RPMI8226 (cell line): ENCODE measurements around the gene NLRP2B.
"Not testable (repeated sequence)": the region's sequence is repeated elsewhere in the genome, so short reads cannot be mapped to it uniquely, and the experiment has no call there.

ENCODE experiments used
- DNase-seq: peaks from one replicate; pipeline ENCODE4 v3.0.0-alpha.2; 2015

Gene NLRP2B

DNA sequence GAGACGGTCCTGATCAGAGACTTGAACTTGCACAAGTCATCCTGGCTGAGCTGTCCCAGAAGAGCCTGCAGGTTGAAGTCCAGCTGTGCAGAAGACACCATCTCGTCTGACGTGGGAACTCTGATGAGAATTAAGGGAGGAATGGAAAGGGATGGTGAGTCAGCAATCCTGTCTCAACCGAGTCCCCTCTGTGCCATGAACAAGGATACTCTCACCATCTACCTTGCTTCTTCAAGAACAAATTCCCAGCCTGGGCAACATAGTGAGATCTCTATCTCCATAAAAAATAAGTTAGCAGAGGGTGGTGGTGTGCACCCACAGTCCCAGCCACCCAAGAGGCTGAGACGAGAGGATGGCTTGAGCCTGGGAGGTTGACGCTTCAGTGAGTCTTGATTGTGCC, at the start of gene NLRP2B:
TSS of gene NLRP2B (minus strand) at position 101 of the 400 bp plus-strand sequence.
- no peak for DNase-seq

- not testable (repeated sequence) for DNase-seq
These were observed 45.9 kb upstream of the NLRP2B start for GRCh38 chrX:57725995-57726394.

DNA sequence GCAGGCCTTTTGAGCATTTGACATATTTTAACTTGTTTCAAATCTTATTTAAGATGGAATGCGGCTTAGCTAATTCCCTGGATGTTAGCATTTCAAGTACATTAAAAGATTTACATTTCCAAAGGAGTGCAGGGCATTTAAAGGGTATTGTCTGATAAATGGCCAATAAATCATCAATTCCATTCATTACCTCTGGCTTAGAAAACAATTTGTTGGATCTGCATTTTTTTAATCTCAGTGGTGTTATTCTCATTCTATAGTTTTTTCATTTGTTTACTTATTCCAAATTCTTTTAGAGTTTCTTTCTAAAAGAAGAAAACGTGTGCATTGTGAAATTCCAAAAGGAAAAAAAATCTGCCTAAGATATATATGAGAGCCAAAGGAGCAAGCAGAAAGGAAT, 1.3 kb upstream of the NLRP2B start:
- no peak for DNase-seq

GRCh38 chrX:57678686-57679428, 1.2 kb downstream of the NLRP2B start:
- DNase-seq, result no peak

DNA sequence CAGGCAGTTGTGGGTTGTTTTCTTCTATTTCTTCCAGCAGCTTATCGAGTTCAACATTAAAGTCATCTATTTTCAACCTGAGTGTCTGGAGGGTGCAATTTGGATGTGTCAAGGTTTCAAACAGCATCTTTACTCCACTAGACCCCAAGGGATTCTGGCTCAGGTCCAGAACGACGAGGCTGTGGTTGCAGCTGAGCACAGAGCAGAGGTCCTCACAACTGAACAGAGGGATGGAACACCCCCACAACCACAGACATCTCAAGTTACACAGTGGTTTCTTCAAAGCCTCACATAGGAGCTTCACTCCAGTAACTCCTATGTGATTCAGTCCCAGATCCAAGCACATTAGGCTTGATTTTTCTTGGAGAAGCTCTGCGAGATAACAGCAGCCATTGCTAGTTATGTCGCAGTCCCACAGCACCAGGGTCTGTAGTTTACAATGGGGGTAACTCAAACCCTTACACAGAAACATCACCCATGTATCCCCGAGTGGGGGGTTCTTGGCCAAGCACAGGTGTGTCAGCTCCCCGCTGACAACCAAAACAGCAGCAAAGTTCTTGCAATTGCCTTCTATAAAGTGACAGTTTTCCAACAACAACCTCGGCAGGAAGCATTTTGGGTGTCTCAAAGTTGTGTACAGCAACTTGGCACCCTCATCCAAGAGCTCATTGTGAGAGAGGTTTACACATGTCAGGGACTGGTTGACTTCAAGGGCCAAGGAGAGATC, 2.8 kb downstream of the NLRP2B start:
- no peak for DNase-seq

DNA sequence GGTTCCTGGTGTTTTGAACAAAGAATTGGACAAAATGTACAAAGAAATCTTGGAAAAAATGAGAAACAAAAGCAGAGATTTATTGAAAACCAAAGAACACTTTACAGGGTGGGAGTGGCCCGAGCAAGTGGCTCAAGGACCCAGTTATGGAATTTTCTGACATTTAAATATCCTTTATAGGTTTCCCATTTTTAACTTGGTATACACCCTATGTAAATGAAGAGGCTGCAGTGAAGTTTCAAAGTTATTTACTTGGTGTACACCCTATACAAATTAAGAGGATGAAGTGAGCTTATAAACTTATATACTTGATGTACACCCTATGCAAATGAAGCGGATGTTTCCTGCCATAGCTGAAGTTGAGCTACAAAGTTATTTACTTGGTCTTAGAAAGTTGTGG, 4.7 kb downstream of the NLRP2B start:
- DNase-seq, result no peak

- DNase-seq, result no peak
These were observed 5.2 kb downstream of the NLRP2B start for GRCh38 chrX:57674861-57675260.

DNA sequence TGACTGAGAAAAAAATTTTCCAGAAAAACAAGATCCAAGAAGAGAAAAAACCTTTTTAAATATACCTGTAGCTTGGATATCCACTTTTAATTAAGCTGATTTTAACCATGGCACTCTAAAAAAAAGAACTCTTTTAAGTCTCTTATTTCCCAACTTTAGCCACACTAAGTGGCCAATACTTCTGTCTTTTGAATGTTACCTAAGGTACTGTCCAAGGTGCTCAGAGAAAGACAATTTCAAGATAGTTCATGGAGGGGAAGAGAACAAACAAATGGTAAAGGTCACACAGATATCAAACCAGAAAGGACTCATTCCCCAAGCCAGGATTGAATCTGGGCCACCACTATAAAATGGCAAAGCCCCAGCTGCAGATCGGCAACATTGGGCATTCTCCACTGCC, 10.1 kb downstream of the NLRP2B start:
- DNase-seq, result no peak

DNA sequence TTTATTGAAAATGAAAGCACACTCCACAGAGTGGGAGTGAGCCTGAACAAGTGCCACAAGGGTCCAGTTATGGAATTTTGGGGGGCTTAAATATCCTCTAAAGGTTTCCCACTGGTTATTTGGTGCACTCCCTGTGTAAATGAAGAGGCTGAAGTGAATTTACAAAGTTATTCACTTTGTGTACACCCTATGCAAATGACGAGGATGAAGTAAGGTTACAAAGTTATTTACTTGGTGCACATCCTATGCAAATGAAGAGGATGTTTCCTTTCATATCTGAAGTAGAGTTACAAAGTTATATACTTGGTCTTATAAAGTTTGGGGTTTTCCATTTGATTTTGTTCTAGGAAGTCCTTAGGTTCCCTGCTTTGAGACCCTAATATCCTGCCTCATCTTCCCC, 13.1 kb downstream of the NLRP2B start:
- DNase-seq, result no peak

- DNase-seq, result no peak
These were observed 25.0 kb downstream of the NLRP2B start for GRCh38 chrX:57655065-57655464.

GRCh38 chrX:57652705-57653104, 27.4 kb downstream of the NLRP2B start:
- no peak for DNase-seq

DNA sequence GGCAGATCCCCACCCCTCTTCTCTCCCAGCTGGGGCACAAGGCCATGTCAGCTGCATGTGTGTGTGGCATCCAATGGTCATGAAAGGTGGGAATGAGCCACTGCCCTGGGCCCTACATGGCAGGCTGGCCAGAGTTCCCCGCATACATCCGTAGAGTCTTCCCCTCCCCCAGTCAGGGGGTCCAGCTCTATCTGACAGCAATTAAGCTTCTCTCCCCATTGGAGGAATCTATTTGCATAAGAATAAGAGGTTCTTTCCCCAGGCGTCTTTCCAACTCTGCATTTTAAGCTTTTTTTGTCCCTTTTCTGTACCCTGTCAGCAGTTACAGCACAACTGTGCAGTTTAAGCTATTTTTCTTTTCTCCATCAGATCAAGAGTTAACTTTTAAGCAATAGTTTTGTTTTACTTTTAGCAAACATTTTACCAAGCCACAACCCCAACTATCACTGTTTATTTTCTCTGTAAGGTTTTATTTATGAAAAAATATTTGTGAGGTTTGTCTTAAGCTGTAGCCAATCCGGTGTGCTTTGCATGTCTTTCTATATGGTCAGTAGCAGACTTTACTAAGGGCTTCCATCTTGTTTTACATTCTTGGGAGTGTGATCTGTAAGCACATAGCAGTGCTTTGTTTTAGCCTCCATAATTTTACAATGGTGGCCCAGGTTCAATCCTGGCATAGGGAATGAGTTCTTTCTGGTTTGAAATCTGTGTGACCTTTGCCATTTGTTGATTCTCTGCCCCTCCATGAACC, 28.7 kb downstream of the NLRP2B start:
- no peak for DNase-seq

DNA sequence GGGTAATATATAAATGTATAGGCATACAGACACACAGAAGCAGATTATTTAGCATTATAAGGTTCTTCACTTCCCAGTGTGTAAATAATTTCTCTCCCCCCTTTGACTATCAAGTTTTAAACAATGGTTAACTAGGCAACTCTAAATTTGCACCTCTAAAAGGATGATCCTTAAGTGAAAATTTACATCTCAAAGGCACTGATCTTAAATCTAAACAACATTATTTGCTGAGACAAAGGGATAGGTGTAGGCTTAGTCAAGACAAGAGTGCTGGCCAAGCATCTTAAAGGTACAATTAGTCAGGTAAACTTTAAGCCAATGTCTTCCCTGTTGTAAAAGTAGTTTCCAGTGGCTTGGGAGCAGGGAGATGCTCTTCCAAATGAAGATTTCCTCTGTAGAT, 33.0 kb downstream of the NLRP2B start:
- no peak for DNase-seq

DNA sequence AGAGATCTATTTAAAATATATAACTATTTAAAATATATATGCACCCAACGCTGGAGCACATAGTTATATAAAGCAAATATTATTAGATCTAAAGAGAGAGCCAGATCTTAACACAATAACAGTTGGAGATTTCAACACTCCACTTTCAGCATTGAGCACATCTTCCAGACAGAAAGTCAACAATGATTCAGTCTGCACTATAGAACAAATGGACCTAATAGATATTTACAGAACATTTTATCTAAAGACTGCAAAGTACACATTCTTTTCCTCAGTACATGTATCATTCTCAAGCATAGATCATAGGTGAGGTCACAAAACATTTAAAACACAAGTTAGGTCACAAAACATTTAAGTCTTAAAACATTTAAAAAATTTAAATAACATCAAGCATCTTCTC, 36.4 kb downstream of the NLRP2B start:
- no peak for DNase-seq

GRCh38 chrX:57641338-57641737, 38.7 kb downstream of the NLRP2B start:
- DNase-seq, result no peak

DNA sequence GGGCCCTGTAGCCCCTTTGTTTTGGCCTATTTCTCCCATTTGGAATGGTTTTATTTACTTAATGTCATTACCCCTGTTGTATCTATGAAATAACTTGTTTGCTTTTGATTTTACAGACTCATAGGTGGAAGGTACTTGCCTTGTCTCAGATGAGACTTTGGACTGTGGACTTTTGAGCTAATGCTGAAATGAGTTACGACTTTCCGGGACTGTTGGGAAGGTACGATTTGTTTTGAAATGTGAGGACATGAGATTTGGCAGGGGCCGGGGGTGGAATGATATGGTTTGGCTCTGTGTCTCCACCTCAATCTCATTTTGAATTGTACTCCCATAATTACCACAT, 39.4 kb downstream of the NLRP2B start:
- DNase-seq, result no peak

DNA sequence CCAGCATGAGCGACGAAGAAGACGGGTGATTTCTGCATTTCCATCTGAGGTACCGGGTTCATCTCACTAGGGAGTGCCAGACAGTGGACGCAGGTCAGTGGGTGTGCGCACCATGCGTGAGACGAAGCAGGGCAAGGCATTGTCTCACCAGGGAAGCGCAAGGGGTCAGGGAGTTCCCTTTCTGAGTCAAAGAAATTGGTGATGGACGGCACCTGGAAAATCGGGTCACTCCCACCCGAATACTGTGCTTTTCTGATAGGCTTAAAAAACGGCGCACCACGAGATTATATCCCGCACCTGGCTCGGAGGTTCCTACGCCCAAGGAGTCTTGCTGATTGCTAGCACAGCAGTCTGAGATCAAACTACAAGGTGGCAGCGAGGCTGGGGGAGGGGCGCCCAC, 50.6 kb downstream of the NLRP2B start:
- not testable (repeated sequence) for DNase-seq
